Measurements from ENCODE around the gene SULF2.

The SULF2 gene

DNA sequence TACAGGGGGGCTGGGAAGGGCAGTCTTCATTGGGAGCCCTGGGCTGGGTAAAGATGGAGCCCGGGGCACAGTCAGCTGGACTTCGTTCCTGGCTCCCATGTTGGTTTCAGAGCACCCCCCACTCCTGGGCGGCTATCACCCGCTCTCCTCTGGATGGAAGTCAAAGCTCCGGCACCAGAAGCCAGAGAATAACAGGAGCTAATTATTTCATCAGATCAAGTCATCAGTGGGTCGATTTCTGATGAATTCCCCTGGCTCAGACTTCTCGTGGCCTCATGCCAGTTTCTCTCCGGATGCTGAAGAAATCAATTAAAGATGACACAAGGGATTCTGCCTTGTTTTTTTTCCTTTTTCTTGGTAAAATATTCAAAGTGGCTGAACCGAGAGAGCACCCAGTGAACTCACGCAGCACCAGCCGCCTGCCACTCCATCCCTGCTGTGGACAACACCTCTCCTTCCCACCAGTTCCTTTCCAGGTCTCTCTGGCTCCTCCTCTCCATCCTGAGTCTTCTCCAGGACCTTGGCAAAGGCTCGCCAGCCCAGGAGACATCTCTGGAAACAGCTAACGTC, 22.5 kb downstream of the SULF2 start:
- Histone ChIP-seq H3K36me3 (ENCODE audit: control insufficient read depth, insufficient read depth, low read length) (no peaks in the 10 kb centered on the region), H3K4me1 (ENCODE audit: control insufficient read depth, insufficient read depth, low read length) (peaks cover 5% of the 10 kb centered on the region; the same call in 1 of the 2 replicates), H3K27ac (ENCODE audit: low read length) (no peak overlapping the region), H3K4me3 (ENCODE audit: low read length) (no peak overlapping the region), H3K27me3 (ENCODE audit: control insufficient read depth, insufficient read depth, low read length) (no peaks in the 10 kb centered on the region), H3K9me3 (ENCODE audit: control insufficient read depth, insufficient read depth, low read length) (no peaks in the 10 kb centered on the region)
- DNase-seq (ENCODE audit: low read depth, low spot score) = no peak
- no CpG with 5 or more reads among the region's 13 CpGs for WGBS (ENCODE audit: insufficient coverage, insufficient read length)

DNA sequence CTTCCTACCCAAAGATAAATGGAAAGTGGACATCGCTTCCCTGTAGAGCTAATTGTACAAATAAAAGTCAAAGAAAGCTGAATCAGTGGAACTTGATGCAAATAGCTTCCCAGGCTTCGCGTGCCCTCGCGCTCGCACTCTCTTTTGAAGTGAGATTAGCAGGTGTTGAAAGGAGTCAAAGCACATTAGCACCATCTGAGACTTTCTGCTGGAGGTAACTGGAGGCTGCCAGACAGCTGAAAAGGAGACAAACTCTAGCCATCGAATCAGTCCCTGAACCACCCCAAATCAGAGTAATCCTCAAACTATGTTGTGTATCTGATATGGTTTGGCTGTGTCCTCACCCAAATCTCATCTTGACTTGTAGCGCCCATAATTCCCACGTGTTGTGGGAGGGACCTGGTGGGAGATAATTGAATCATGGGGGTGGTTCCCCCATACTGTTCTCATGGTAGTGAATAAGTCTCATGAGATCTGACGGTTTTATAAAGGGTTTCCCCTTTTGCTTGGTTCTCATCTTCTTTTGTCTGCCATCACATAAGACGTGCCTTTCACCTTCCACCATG, 23.7 kb downstream of the SULF2 start:
- Histone ChIP-seq H3K27me3 (ENCODE audit: control insufficient read depth, insufficient read depth, low read length) (no peaks in the 10 kb centered on the region), H3K4me1 (ENCODE audit: control insufficient read depth, insufficient read depth, low read length) (peaks cover 5% of the 10 kb centered on the region; the same call in 1 of the 2 replicates), H3K4me3 (ENCODE audit: low read length) (no peak overlapping the region), H3K9me3 (ENCODE audit: control insufficient read depth, insufficient read depth, low read length) (no peaks in the 10 kb centered on the region), H3K27ac (ENCODE audit: low read length) (no peak overlapping the region), H3K36me3 (ENCODE audit: control insufficient read depth, insufficient read depth, low read length) (no peaks in the 10 kb centered on the region)
- WGBS (ENCODE audit: insufficient coverage, insufficient read length) = no CpG with 5 or more reads among the region's 11 CpGs
- DNase-seq (ENCODE audit: low read depth, low spot score) = no peak

DNA sequence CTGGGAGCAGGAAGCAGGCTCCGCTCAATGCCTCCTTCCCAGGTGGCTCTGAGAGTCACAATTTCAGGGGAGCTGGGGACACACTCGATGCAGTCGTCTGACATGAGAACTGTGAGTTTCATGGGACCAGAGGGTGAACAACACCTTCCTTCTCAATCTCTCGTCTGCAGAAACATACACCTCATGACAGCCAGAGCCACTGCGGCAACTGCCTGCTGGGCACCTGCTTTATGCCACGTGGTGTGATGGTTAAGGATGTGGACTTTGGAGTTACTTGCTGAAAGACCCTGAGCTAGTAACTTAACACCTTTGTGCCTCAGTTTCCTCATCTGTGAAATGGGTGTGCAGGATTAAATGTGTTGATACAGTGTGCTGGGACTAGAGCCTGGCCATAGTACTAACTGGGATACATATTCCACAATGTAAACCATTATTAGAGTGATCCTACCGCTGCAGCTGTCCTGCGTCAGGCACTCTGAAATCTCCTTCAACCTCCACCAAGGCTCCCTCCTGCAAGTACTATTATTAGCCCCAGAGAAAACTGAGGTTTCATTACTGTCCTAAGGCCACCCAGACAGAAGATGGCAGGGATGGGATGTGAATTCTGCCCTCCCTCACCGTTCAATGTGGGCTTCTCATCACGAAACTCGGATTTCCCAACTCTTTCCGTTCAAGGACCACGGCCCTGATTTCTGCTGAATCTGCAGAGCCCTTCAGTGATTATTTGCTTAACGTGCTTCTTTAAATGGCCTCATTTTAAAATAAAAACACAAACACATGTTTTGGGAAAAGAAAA, 24.4 kb downstream of the SULF2 start:
- WGBS (ENCODE audit: insufficient coverage, insufficient read length) = no CpG with 5 or more reads among the region's 14 CpGs
- no peaks in the 10 kb centered on the region for H3K9me3 ChIP-seq (ENCODE audit: control insufficient read depth, insufficient read depth, low read length)
- H3K27ac ChIP-seq (ENCODE audit: low read length) = no peak overlapping the region
- peaks cover 2% of the 10 kb centered on the region; the same call in 1 of the 2 replicates for H3K4me1 ChIP-seq (ENCODE audit: control insufficient read depth, insufficient read depth, low read length)
- no peaks in the 10 kb centered on the region for H3K36me3 ChIP-seq (ENCODE audit: control insufficient read depth, insufficient read depth, low read length)
- no peak for DNase-seq (ENCODE audit: low read depth, low spot score)
- H3K4me3 ChIP-seq (ENCODE audit: low read length) = no peak overlapping the region
- no peaks in the 10 kb centered on the region for H3K27me3 ChIP-seq (ENCODE audit: control insufficient read depth, insufficient read depth, low read length)

DNA sequence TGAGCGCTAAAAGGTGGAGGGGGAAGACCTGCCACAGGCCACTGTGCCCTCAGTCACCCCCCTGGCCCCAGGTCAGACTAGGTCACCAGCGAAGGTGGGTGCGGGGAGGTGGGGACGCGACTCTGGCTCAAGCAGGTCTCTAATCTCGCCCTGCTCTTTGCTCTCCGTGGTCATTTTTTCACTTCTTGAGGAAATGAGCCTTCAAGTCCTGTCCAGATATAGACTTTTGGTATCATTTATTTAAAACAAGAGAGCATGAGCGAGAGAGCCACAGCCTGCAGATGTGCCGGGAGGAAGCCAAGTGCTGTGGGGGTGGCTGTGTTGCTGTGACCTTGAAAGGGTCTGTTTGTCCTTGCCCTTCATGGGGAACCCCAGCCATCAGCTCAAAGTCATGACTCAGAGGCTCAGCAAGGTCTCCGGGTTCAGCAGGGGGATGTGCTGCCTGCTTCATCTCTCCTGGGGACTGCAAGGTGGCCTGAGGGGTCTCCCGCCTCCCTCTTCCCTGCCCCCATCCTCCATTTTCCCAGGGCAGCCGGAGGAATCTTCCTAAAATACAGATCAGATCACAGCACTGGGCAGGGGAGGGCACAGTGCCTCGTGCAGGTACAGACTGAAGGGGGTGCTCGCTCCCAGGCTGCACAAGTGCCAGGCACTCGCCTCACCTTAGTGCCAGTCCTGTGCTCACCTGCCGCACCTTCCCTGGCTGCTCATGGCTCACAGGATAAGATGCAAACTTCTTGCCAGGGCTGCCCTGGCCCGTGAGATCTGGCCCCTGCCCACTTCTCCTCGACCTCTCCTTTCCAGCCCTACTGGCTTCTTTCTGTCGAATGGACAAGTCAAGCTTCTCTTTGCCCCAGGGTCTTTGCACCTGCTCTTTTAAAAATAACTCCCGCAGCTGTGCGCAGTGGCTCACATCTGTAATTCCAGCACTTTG, 26.5 kb downstream of the SULF2 start:
- no peaks in the 10 kb centered on the region for H3K36me3 ChIP-seq (ENCODE audit: control insufficient read depth, insufficient read depth, low read length)
- no peaks in the 10 kb centered on the region for H3K27me3 ChIP-seq (ENCODE audit: control insufficient read depth, insufficient read depth, low read length)
- no CpG with 5 or more reads among the region's 21 CpGs for WGBS (ENCODE audit: insufficient coverage, insufficient read length)
- H3K27ac ChIP-seq (ENCODE audit: low read length) = no peak overlapping the region
- H3K9me3 ChIP-seq (ENCODE audit: control insufficient read depth, insufficient read depth, low read length) = no peaks in the 10 kb centered on the region
- no peak for DNase-seq (ENCODE audit: low read depth, low spot score)
- H3K4me1 ChIP-seq (ENCODE audit: control insufficient read depth, insufficient read depth, low read length) = no peaks in the 10 kb centered on the region
- H3K4me3 ChIP-seq (ENCODE audit: low read length) = no peak overlapping the region

GRCh38 chr20:47757145-47758035, 27.9 kb downstream of the SULF2 start:
- Histone ChIP-seq H3K4me1 (ENCODE audit: control insufficient read depth, insufficient read depth, low read length) (no peaks in the 10 kb centered on the region), H3K27me3 (ENCODE audit: control insufficient read depth, insufficient read depth, low read length) (no peaks in the 10 kb centered on the region), H3K9me3 (ENCODE audit: control insufficient read depth, insufficient read depth, low read length) (no peaks in the 10 kb centered on the region), H3K36me3 (ENCODE audit: control insufficient read depth, insufficient read depth, low read length) (no peaks in the 10 kb centered on the region), H3K4me3 (ENCODE audit: low read length) (no peak overlapping the region), H3K27ac (ENCODE audit: low read length) (no peak overlapping the region)
- WGBS (ENCODE audit: insufficient coverage, insufficient read length) = no CpG with 5 or more reads among the region's 32 CpGs
- DNase-seq (ENCODE audit: low read depth, low spot score) = no peak

- no peak overlapping the region for H3K27ac ChIP-seq (ENCODE audit: low read length)
- no CpG with 5 or more reads among the region's 10 CpGs for WGBS (ENCODE audit: insufficient coverage, insufficient read length)
- no peaks in the 10 kb centered on the region for H3K9me3 ChIP-seq (ENCODE audit: control insufficient read depth, insufficient read depth, low read length)
- no peaks in the 10 kb centered on the region for H3K4me1 ChIP-seq (ENCODE audit: control insufficient read depth, insufficient read depth, low read length)
- H3K36me3 ChIP-seq (ENCODE audit: control insufficient read depth, insufficient read depth, low read length) = no peaks in the 10 kb centered on the region
- H3K27me3 ChIP-seq (ENCODE audit: control insufficient read depth, insufficient read depth, low read length) = no peaks in the 10 kb centered on the region
- H3K4me3 ChIP-seq (ENCODE audit: low read length) = no peak overlapping the region
- no peak for DNase-seq (ENCODE audit: low read depth, low spot score)
Measured at GRCh38 chr20:47754946-47755652, 30.2 kb downstream of the SULF2 start.

DNA sequence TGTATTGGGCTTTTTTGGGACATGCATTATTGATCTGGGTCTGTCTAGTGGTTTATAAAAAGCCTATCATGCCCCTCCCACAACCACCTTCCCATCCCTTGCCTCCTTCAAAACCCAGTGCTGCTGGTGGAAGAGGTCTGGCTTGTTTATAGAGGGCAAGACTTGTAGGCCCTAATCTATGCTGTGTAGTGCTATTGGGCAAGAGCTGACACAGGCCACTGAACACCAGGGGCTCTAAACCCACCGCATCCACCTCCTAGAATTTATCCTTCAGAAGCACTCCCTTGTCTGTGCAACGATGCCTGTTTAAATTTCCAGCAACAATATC, 30.9 kb downstream of the SULF2 start:
- Histone ChIP-seq H3K4me3 (ENCODE audit: low read length) (no peak overlapping the region), H3K27ac (ENCODE audit: low read length) (no peak overlapping the region), H3K9me3 (ENCODE audit: control insufficient read depth, insufficient read depth, low read length) (no peaks in the 10 kb centered on the region), H3K4me1 (ENCODE audit: control insufficient read depth, insufficient read depth, low read length) (no peaks in the 10 kb centered on the region), H3K27me3 (ENCODE audit: control insufficient read depth, insufficient read depth, low read length) (no peaks in the 10 kb centered on the region), H3K36me3 (ENCODE audit: control insufficient read depth, insufficient read depth, low read length) (no peaks in the 10 kb centered on the region)
- no CpG with 5 or more reads among the region's 2 CpGs for WGBS (ENCODE audit: insufficient coverage, insufficient read length)
- DNase-seq (ENCODE audit: low read depth, low spot score) = no peak

DNA sequence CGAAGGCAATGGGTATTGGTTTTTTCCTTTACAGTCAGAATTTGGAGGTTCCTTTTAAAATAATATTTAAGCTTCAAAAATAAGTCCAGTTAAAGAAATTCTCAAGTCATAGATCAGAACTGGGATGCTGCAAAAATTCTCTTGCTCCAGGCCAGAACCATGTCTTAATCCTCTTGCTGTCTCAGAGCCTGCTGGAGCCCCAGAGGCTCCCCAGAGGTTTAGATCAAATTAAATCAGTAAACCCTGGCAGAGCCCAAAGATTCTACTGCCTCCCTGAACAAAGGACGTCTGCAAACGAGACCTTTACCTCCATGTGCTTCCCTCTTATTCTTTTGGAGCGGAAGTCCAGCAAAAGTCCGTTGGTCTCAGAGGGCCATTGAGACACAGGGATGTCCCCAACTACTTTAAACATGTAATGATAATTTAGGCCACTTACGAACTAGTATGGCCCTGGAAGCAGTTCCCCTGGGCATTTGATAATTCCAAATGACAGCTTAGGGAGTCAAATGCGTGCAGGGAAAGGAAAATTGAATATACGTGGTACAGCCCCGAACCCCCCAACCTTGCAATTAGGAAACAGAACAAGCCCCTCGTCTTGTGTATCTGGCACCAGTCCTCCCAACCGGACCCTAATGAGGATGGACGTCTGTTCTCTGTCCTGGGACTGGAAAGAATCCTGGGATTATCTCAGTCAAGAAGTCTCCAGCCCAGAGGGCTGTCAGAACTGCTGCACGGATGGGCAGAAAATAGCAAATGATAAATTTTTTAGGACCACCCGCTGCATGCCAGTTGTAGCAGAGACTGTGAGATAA, 31.5 kb downstream of the SULF2 start:
- Histone ChIP-seq H3K27me3 (ENCODE audit: control insufficient read depth, insufficient read depth, low read length) (no peaks in the 10 kb centered on the region), H3K9me3 (ENCODE audit: control insufficient read depth, insufficient read depth, low read length) (no peaks in the 10 kb centered on the region), H3K4me1 (ENCODE audit: control insufficient read depth, insufficient read depth, low read length) (no peaks in the 10 kb centered on the region), H3K4me3 (ENCODE audit: low read length) (no peak overlapping the region), H3K27ac (ENCODE audit: low read length) (no peak overlapping the region), H3K36me3 (ENCODE audit: control insufficient read depth, insufficient read depth, low read length) (no peaks in the 10 kb centered on the region)
- DNase-seq (ENCODE audit: low read depth, low spot score) = no peak
- WGBS (ENCODE audit: insufficient coverage, insufficient read length) = no CpG with 5 or more reads among the region's 14 CpGs

DNA sequence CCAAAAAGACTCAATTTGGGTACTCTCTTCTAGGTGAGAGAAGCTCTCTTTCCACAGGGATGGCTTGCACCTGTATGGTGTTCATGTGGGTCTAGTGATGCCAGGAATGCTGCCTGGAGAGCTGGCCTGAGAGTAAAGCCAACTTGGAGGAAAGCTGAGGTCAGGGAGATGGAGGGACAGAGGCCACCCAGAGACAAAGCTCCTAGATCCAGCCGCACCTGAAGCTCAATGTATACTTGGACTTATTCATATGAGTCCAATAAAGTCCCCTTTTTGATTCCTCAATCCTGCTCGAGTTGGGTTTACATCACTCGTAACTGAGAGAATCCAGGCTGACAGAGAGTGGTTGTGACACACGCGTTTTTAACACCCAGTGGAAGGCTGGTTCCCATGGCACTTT, 33.8 kb downstream of the SULF2 start:
- H3K9me3 ChIP-seq (ENCODE audit: control insufficient read depth, insufficient read depth, low read length) = no peaks in the 10 kb centered on the region
- H3K27me3 ChIP-seq (ENCODE audit: control insufficient read depth, insufficient read depth, low read length) = no peaks in the 10 kb centered on the region
- no peak overlapping the region for H3K4me3 ChIP-seq (ENCODE audit: low read length)
- DNase-seq (ENCODE audit: low read depth, low spot score) = no peak
- WGBS (ENCODE audit: insufficient coverage, insufficient read length) = no CpG with 5 or more reads among the region's 5 CpGs
- H3K27ac ChIP-seq (ENCODE audit: low read length) = no peak overlapping the region
- no peaks in the 10 kb centered on the region for H3K4me1 ChIP-seq (ENCODE audit: control insufficient read depth, insufficient read depth, low read length)
- H3K36me3 ChIP-seq (ENCODE audit: control insufficient read depth, insufficient read depth, low read length) = no peaks in the 10 kb centered on the region
